K562 (cell line): ENCODE data around the gene CNTFR. TPM values are rescaled to one million over a fixed set of nuclear protein-coding genes. Genes with fewer than 3 reads are reported as not detected.

ENCODE experiments used
- ATF1 ChIP-seq, 2 experiments: fragments of 450-650 bp in 1 of 2; IDR thresholded peaks; 2 replicates each; pipeline ENCODE4 v1.6.1; 2016; ENCODE audit warnings: missing compliant biosample characterization in 1 of 2, missing genetic modification characterization in 1 of 2
- CTBP1 ChIP-seq: fragments of 450-650 bp; IDR thresholded peaks from 2 replicates; pipeline ENCODE4 v1.6.1; 2016; ENCODE audit warnings: borderline replicate concordance
- DMBX1 ChIP-seq: fragments of 250-450 bp; sonication (Bioruptor Pico); IDR thresholded peaks from 2 replicates; pipeline ENCODE4 v1.8.0; 2022; ENCODE audit warnings: inconsistent platforms, mild to moderate bottlenecking, moderate library complexity, borderline replicate concordance
- FOS ChIP-seq: IDR thresholded peaks from 3 replicates; pipeline ENCODE4 v1.6.1; 2011; ENCODE audit not compliant: insufficient read length; ENCODE audit errors: extremely low read depth
- HDAC6 ChIP-seq: IDR thresholded peaks from 2 replicates; pipeline ENCODE4 v1.6.1; 2012; ENCODE audit warnings: low read depth, mild to moderate bottlenecking, control low read depth, inconsistent platforms, low read length, moderate library complexity
- HNRNPK ChIP-seq: fragments of 200-400 bp; formaldehyde crosslinking; IDR thresholded peaks from one replicate; pipeline ENCODE4 v1.6.1; 2018; ENCODE audit warnings: mild to moderate bottlenecking, low read depth, low read length; ENCODE audit not compliant: poor library complexity, severe bottlenecking
- MEIS2 ChIP-seq: fragments of 450-650 bp; IDR thresholded peaks from 2 replicates; pipeline ENCODE4 v1.6.1; 2014; ENCODE audit warnings: mild to moderate bottlenecking; ENCODE audit not compliant: partially characterized antibody
- NEUROD1 ChIP-seq: fragments of 150-350 bp; IDR thresholded peaks from 2 replicates; pipeline ENCODE4 v1.6.1; 2014; ENCODE audit warnings: borderline replicate concordance, low read length, low read depth; ENCODE audit not compliant: partially characterized antibody
- POLR2G ChIP-seq: fragments of 200-400 bp; formaldehyde crosslinking; IDR thresholded peaks from 2 replicates; pipeline ENCODE4 v1.6.1; 2017; ENCODE audit warnings: low read depth, mild to moderate bottlenecking, antibody characterized with exemption, low read length, moderate library complexity
- RBM25 ChIP-seq: fragments of 200-400 bp; formaldehyde crosslinking; IDR thresholded peaks from 2 replicates; pipeline ENCODE4 v1.6.1; 2018; ENCODE audit warnings: low read length, low read depth, moderate library complexity; ENCODE audit not compliant: severe bottlenecking
- RCOR1 ChIP-seq, 2 experiments: IDR thresholded peaks; 2 replicates each; pipeline ENCODE4 v1.6.1; 2012; ENCODE audit warnings: low read depth in 2 of 2, low read length in 2 of 2, borderline replicate concordance in 1 of 2, improper control_type of control experiment in 1 of 2
- SETDB1 ChIP-seq: IDR thresholded peaks from one replicate; pipeline ENCODE4 v1.6.1; 2012; ENCODE audit warnings: low read length, control low read depth, inconsistent platforms
- SMAD1 ChIP-seq: fragments of 150-350 bp; IDR thresholded peaks from 2 replicates; pipeline ENCODE4 v1.6.1; 2014; ENCODE audit warnings: low read length, low read depth; ENCODE audit not compliant: partially characterized antibody
- ZNF274 ChIP-seq: IDR thresholded peaks from 2 replicates; pipeline ENCODE4 v1.6.1; 2011; ENCODE audit warnings: low read depth, mild to moderate bottlenecking, low read length, moderate library complexity, borderline replicate concordance
- ZNF561 ChIP-seq: fragments of 450-650 bp; formaldehyde crosslinking; conservative IDR thresholded peaks from 2 replicates; pipeline ENCODE4 v1.4.0; 2020; ENCODE audit warnings: mild to moderate bottlenecking, moderate library complexity
- ZNF57 ChIP-seq: fragments of 450-650 bp; formaldehyde crosslinking; IDR thresholded peaks from 2 replicates; pipeline ENCODE4 v1.4.0; 2020; ENCODE audit warnings: mild to moderate bottlenecking, moderate library complexity
- ZNF764 ChIP-seq: fragments of 250-450 bp; sonication (Bioruptor Pico); IDR thresholded peaks from 2 replicates; pipeline ENCODE4 v1.4.0; 2020; ENCODE audit warnings: low read depth, mild to moderate bottlenecking, moderate library complexity
- polyA plus RNA-seq, 8 experiments: library from polyadenylated mRNA; depleted of rRNA in 4 of 8; stranded (reverse) in 5 of 8; unstranded in 3 of 8; fragments of >200 nt; fragmentation: Nextera tagmentation in 2 of 8; fragmentation: Illumina TruSeq in 1 of 8; extraction: Ambion mirVana in 2 of 8; extraction: Trizol in 1 of 8; gene quantifications; 2 replicates each; pipeline versions ENCODE4 v1.2.1 to v1.2.3, GENCODE V29; 2011 to 2014; ENCODE audit warnings: inconsistent platforms in 1 of 8, missing spikeins in 1 of 8
- total RNA-seq, 7 experiments: library from RNA; depleted of rRNA in 6 of 7; stranded (reverse); fragments of >200 nt in 6 of 7; fragmentation: Illumina TruSeq in 2 of 7; extraction: Trizol in 2 of 7; gene quantifications; 2 replicates each; pipeline versions ENCODE4 v1.2.1 to v1.2.3, GENCODE V29; 2011 to 2021; ENCODE audit warnings: low replicate concordance in 1 of 7
- TF ChIP-seq, protein P1 (sequence below): fragments of 250-450 bp; sonication (Bioruptor Pico); IDR thresholded peaks from 2 replicates; pipeline ENCODE4 v1.8.0; 2022; ENCODE audit warnings: inconsistent platforms, mild to moderate bottlenecking, moderate library complexity, borderline replicate concordance
- TF ChIP-seq, protein P2 (sequence below), 2 experiments: fragments of 450-650 bp; conservative IDR thresholded peaks; 2 replicates each; pipeline ENCODE4 v1.6.1; 2017; ENCODE audit warnings: mild to moderate bottlenecking in 2 of 2, moderate library complexity in 2 of 2
- TF ChIP-seq, protein P3 (sequence below): fragments of 250-450 bp; sonication (Bioruptor Pico); IDR thresholded peaks from 2 replicates; pipeline ENCODE4 v1.5.0; 2020; ENCODE audit warnings: mild to moderate bottlenecking

The CNTFR gene
- total and polyA plus RNA-seq, 9 of the 15 experiments (the other 6 are each of a cell fraction or from before 2014, with no cell fraction given): not detected

DNA sequence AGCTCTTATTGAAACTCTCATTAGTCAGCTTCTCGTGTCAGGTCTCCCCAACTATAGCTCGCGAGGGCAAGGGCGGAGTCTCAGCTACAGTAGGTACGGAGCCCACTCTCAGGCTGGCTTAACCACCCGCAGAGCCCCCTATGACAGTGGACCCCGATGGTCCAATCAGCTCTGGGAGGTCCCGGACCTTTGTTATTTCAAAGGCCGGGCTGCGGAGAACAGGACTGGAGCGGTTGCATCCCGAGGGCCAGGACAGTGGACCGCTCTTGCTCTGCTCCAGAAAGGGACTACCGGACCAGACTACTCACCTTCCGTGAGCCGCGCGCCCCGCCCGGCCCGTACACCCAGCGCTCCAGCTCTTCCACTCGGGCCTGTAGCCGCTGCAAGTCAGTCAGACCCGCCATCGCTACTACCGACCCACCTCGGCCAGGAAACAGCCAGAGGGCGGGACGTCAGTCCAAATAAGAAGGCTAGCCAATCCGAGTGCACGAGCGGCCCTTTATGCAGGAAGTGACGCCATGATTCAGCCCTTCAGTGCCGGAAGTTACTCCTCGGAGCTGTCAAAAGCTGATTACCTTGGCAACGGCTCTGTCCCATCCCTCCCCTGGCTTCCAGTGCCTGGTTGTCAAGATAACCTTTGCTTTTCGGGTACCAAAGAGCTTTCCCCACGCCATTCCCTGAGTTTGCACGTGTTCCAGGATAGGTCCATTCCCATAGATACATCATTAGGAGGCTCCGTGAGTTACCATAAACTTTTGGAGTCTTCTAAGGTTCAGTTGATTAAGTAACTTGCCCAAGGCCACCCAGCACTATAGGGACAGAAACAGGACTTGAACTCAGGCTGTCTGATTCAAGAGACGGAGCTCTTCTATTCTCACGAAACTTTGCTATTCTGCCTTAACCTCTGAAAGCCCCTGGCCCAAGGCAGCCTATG lies 30.8 kb upstream of the CNTFR start, which contains the start of gene DCTN3 (continued):
- no peak for TF ChIP-seq ZNF274
- peak in 1 of 2 experiments; percentile 61; a peak in 1 of 4 replicates for TF ChIP-seq RCOR1 (IDR thresholded peaks at IDR 0.05; ENCODE audit: borderline replicate concordance in 1 of 2, low read depth in 2 of 2, low read length in 2 of 2)
- TF ChIP-seq SMAD1: no peak
- no peak for TF ChIP-seq DMBX1
- TF ChIP-seq, protein P1, sequence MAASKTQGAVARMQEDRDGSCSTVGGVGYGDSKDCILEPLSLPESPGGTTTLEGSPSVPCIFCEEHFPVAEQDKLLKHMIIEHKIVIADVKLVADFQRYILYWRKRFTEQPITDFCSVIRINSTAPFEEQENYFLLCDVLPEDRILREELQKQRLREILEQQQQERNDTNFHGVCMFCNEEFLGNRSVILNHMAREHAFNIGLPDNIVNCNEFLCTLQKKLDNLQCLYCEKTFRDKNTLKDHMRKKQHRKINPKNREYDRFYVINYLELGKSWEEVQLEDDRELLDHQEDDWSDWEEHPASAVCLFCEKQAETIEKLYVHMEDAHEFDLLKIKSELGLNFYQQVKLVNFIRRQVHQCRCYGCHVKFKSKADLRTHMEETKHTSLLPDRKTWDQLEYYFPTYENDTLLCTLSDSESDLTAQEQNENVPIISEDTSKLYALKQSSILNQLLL: no peak
- TF ChIP-seq NEUROD1: no peak
- peak; percentile 33 for TF ChIP-seq RBM25
- peak; percentile 85 for TF ChIP-seq POLR2G
- TF ChIP-seq ZNF764: no peak
- TF ChIP-seq, protein P2, sequence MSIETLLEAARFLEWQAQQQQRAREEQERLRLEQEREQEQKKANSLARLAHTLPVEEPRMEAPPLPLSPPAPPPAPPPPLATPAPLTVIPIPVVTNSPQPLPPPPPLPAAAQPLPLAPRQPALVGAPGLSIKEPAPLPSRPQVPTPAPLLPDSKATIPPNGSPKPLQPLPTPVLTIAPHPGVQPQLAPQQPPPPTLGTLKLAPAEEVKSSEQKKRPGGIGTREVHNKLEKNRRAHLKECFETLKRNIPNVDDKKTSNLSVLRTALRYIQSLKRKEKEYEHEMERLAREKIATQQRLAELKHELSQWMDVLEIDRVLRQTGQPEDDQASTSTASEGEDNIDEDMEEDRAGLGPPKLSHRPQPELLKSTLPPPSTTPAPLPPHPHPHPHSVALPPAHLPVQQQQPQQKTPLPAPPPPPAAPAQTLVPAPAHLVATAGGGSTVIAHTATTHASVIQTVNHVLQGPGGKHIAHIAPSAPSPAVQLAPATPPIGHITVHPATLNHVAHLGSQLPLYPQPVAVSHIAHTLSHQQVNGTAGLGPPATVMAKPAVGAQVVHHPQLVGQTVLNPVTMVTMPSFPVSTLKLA (conservative IDR thresholded peaks at IDR 0.05): 0 out of 4 replicates have a peak, but pooled peaks of 1 of the 2 experiments have one; percentile 55
- no peak for TF ChIP-seq HDAC6
- TF ChIP-seq, protein P3, sequence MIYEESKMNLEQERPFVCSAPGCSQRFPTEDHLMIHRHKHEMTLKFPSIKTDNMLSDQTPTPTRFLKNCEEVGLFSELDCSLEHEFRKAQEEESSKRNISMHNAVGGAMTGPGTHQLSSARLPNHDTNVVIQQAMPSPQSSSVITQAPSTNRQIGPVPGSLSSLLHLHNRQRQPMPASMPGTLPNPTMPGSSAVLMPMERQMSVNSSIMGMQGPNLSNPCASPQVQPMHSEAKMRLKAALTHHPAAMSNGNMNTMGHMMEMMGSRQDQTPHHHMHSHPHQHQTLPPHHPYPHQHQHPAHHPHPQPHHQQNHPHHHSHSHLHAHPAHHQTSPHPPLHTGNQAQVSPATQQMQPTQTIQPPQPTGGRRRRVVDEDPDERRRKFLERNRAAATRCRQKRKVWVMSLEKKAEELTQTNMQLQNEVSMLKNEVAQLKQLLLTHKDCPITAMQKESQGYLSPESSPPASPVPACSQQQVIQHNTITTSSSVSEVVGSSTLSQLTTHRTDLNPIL (CRISPR knock-in tag): no peak
- no peak for TF ChIP-seq SETDB1
- no peak for TF ChIP-seq ZNF561
- TF ChIP-seq HNRNPK: no peak
- peak; percentile 47; the same call in 1 of the 2 replicates for TF ChIP-seq CTBP1
- no peak for TF ChIP-seq ZNF57
- TF ChIP-seq MEIS2: peak; percentile 78
- peak; percentile 50 for TF ChIP-seq FOS
- TF ChIP-seq ATF1 (CRISPR knock-in tag; IDR thresholded peaks at IDR 0.05): no peak
- peak; percentile 84 for TF ChIP-seq ATF1 (tag; IDR thresholded peaks at IDR 0.05)
